Spleen (tissue), 11 donors: ENCODE results near the gene ZNHIT6. TPM values are rescaled to one million over a fixed set of nuclear protein-coding genes. Genes with fewer than 3 reads are reported as not detected.
A peak's percentile ranks its signal among the peaks of the same experiment; 100 is the strongest.

Source experiments
- DNase-seq: peaks from one replicate; pipeline ENCODE4 v3.0.0-alpha.2; 2020
- H3K27ac ChIP-seq, 8 donors: fragments of 200-600 bp; sonication (generic) in 7 of 8; 1 replicate in 4 of 8; 2 replicates in 4 of 8; pipeline versions ENCODE4 v1.5.0 to v1.8.0; 2016 to 2021; ENCODE audit warnings: inconsistent platforms in 4 of 8, mild to moderate bottlenecking in 4 of 8, moderate library complexity in 1 of 8
- H3K27me3 ChIP-seq, 7 donors: fragments of 200-600 bp; sonication (generic) in 6 of 7; replicated peaks in 1 of 7; 1 replicate in 4 of 7; 2 replicates in 3 of 7; pipeline versions ENCODE4 v1.5.0 to v1.8.0; 2016 to 2021; ENCODE audit warnings: inconsistent platforms in 3 of 7, mild to moderate bottlenecking in 1 of 7
- H3K36me3 ChIP-seq, 6 donors: fragments of 200-600 bp; sonication (generic) in 5 of 6; 1 replicate in 4 of 6; 2 replicates in 2 of 6; pipeline versions ENCODE4 v1.5.0 to v1.8.0; 2016 to 2021; ENCODE audit warnings: inconsistent platforms in 2 of 6
- H3K4me1 ChIP-seq, 6 donors: fragments of 200-600 bp; sonication (generic) in 5 of 6; 1 replicate in 3 of 6; 2 replicates in 3 of 6; pipeline versions ENCODE4 v1.5.0 to v1.8.0; 2016 to 2021; ENCODE audit warnings: inconsistent platforms in 3 of 6
- H3K4me3 ChIP-seq, 8 donors: fragments of 200-600 bp; sonication (generic) in 7 of 8; 1 replicate in 4 of 8; 2 replicates in 4 of 8; pipeline versions ENCODE4 v1.5.0 to v1.8.0; 2016 to 2021; ENCODE audit warnings: inconsistent platforms in 4 of 8, mild to moderate bottlenecking in 4 of 8, moderate library complexity in 2 of 8
- H3K9me3 ChIP-seq, 8 donors: fragments of 200-600 bp; sonication (generic) in 7 of 8; 1 replicate in 4 of 8; 2 replicates in 4 of 8; pipeline versions ENCODE4 v1.5.0 to v1.8.0; 2016 to 2021; ENCODE audit warnings: inconsistent platforms in 4 of 8
- POLR2A ChIP-seq, 3 donors: fragments of 450-650 bp; IDR thresholded peaks; one replicate each; pipeline ENCODE4 v1.5.1; 2017; ENCODE audit warnings: antibody characterized with exemption in 3 of 3, mild to moderate bottlenecking in 1 of 3
- POLR2AphosphoS5 ChIP-seq, 3 donors: sonication (generic); formaldehyde crosslinking; IDR thresholded peaks; one replicate each; pipeline ENCODE4 v1.5.1; 2017; ENCODE audit warnings: antibody characterized with exemption in 3 of 3
- WGBS, 5 donors: extraction: QIAGEN DNeasy Blood & Tissue Kit in 3 of 5; methylation state at CpG; one replicate each; pipeline versions ENCODE4 v1.1.5 to v1.1.7; 2013 to 2018; 5-methylcytosine and 5-hydroxymethylcytosine counted together
- intact Hi-C: fragments of 100-400 bp; cut with DNase I; formaldehyde crosslinking; loops from one replicate; pipeline ENCODE4 v1.15.0; 2023; ENCODE audit warnings: low total_unique reads
- polyA plus RNA-seq, 3 donors: library from polyadenylated mRNA; stranded (reverse); fragments of 200-250 nt; gene quantifications; one replicate each; pipeline ENCODE4 v1.2.1, GENCODE V29; 2013
- total RNA-seq, 7 donors: library from RNA; depleted of rRNA in 3 of 7; stranded (reverse); fragments of >200 nt in 3 of 7; fragmentation: NEBNext Ultra II Directional in 4 of 7; extraction: Animal tissue kit (Norgen Biotek cat#: 25700) in 4 of 7; gene quantifications; one replicate each; pipeline versions ENCODE4 v1.1.0 to v1.2.1, GENCODE V29; 2016 to 2021
- TF ChIP-seq, protein P1 (sequence below), 11 experiments: fragments of 200-600 bp in 7 of 11; fragments of 450-650 bp in 4 of 11; sonication (generic) in 4 of 11; IDR thresholded peaks in 8 of 11; conservative IDR thresholded peaks in 3 of 11; 1 replicate in 7 of 11; 2 replicates in 4 of 11; pipeline versions ENCODE4 v1.4.0 to v1.8.0; 2016 to 2021; ENCODE audit warnings: antibody characterized with exemption in 11 of 11, inconsistent platforms in 4 of 11, mild to moderate bottlenecking in 1 of 11
- donor health status: healthy with polysubstance abuse.
- donor health status: DM: no; HTN: no; CAD: no; lungs with moderate emphysema.
- donor health status: DM: no; HTN: no; CAD: no.
- donor health status: Bipolar disorder and iron deficiency.
- donor health status: healthy.
- donor health status: DM: no; HTN: no; CAD: no.
- donor health status: DM: yes; HTN: yes; CAD: no.

ZNHIT6 gene
- total and polyA plus RNA-seq, 10 donors, result 6.2 to 17.2 (median 11.6) TPM

DNA sequence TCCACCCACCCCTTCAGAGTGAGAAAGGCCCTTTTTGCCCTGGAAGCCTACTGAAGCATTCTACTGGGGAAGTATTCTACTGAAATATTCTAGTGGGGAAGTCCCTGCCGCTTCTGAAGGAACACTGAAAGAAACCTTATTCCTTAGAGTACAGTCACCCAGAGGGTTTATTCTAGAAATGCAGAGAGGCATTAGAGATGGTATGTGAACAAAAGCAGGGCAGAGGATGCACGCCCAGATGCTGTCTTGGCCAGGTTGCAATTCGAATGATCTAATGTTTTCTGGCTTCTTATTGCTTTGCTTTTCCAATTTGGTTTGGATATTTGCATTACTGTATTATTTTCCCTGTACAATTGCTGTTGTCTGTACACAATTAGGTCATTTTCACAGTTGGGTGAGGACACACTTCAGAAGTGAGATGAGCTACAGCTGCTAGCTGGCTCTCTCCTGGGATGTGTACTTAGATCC is 90.6 kb downstream of the ZNHIT6 start:
- Histone ChIP-seq H3K36me3 (peaks cover 0 to 18% (median 5%) of the 10 kb centered on the region in 6 donors), H3K9me3 (peaks cover 3 to 37% (median 22%) of the 10 kb centered on the region in 8 donors), H3K27me3 (peaks cover 0 to 7% (median 0%) of the 10 kb centered on the region in 7 donors), H3K4me3 (no peak overlapping the region), H3K27ac (no peak overlapping the region), H3K4me1 (peaks cover 0 to 8% (median 0%) of the 10 kb centered on the region in 6 donors)
- intact Hi-C loops, result no loop called here
- DNase-seq, result no peak
- WGBS, 5 donors, result 67 to 79% (median 70%) methylated on average over 3 of the region's 3 CpGs
- TF ChIP-seq POLR2A (IDR thresholded peaks at IDR 0.05), result no peak
- TF ChIP-seq, protein P1, sequence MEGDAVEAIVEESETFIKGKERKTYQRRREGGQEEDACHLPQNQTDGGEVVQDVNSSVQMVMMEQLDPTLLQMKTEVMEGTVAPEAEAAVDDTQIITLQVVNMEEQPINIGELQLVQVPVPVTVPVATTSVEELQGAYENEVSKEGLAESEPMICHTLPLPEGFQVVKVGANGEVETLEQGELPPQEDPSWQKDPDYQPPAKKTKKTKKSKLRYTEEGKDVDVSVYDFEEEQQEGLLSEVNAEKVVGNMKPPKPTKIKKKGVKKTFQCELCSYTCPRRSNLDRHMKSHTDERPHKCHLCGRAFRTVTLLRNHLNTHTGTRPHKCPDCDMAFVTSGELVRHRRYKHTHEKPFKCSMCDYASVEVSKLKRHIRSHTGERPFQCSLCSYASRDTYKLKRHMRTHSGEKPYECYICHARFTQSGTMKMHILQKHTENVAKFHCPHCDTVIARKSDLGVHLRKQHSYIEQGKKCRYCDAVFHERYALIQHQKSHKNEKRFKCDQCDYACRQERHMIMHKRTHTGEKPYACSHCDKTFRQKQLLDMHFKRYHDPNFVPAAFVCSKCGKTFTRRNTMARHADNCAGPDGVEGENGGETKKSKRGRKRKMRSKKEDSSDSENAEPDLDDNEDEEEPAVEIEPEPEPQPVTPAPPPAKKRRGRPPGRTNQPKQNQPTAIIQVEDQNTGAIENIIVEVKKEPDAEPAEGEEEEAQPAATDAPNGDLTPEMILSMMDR (IDR thresholded peaks at IDR 0.05 in 8 of 11, conservative IDR thresholded peaks at IDR 0.05 in 3 of 11), result no peak
- no peak for TF ChIP-seq POLR2AphosphoS5 (IDR thresholded peaks at IDR 0.05)

- 83 to 98% (median 97%) methylated on average over 3 of the region's 3 CpGs for WGBS, 5 donors
- H3K9me3 ChIP-seq, result peaks cover 0 to 28% (median 13%) of the 10 kb centered on the region in 8 donors
- no peak overlapping the region for H3K27ac ChIP-seq
- peaks cover 0 to 9% (median 0%) of the 10 kb centered on the region in 6 donors for H3K36me3 ChIP-seq
- DNase-seq, result no peak
- peaks cover 0 to 7% (median 0%) of the 10 kb centered on the region in 7 donors for H3K27me3 ChIP-seq
- intact Hi-C loops, result no loop called here
- H3K4me1 ChIP-seq, result peaks cover 0 to 8% (median 0%) of the 10 kb centered on the region in 6 donors
- no peak for TF ChIP-seq POLR2AphosphoS5 (IDR thresholded peaks at IDR 0.05)
- TF ChIP-seq, protein P1 (IDR thresholded peaks at IDR 0.05 in 8 of 11, conservative IDR thresholded peaks at IDR 0.05 in 3 of 11), result no peak
- no peak for TF ChIP-seq POLR2A (IDR thresholded peaks at IDR 0.05)
- H3K4me3 ChIP-seq, result no peak overlapping the region
Observed at GRCh38 chr1:85616736-85617135, 91.5 kb downstream of the ZNHIT6 start.

DNA sequence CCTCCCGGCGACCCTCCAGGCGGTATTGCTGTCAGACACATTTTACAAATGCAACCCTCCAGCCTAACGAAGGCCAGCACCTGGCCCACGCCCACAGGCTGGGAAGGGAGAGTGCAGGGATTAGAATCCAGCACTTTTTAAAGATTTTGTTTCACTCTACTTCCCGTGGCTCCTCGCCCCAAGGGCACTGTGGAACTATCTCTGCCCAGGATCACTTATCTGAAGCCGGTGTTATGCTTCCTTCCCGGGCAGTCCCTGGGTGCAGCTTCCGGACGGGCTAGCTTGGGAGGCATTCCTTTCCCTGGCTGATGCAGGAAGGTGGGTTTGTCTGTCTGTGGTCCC is 91.9 kb downstream of the ZNHIT6 start:
- peak overlapping the region in 3 of 8 donors; percentile 15 to 47 (median 24) for H3K4me3 ChIP-seq
- no peak for TF ChIP-seq POLR2A (IDR thresholded peaks at IDR 0.05)

DNA sequence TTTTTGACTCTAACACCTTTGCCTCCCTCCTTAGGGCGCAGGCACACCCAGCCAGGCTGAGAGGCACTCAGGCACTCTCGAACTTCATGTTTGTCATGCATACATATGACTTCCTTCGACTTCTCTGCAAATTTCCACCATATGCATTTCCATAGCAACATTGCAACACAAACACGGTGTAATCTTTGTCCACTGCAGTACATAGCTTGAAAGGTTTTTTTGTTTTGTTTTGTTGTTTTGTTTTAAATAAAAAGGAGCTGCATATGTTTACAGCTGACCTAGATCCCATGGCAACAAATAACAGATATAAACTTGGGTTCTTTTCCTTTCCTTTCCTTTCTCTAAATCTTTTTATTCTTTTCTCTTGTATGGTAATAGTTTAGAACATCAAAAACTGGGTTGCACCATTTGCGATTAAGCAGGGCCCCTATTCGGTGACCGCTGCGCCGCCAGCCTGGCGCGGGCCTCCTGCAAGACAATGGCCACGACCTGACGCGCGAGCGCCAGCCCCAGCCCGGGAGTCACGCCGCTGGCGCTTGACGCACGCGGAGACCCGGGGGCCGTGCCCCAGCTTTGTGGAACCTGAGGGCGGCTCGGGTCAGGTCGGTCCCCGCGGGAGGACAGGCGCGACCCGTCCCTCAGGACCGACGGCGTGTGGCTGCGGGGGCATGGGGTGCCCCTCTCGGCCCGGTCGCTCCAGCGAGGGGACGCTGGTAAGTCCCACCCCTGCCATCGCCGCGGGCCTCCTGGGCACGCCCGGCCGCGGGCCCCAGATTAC is 92.5 kb downstream of the ZNHIT6 start:
- WGBS, 5 donors, result 36 to 56% (median 37%) methylated on average over 17 to 49 of the region's 49 CpGs
- Histone ChIP-seq H3K27ac (peak overlapping the region in 1 of 8 donors; percentile 22), H3K4me1 (peaks cover 0 to 8% (median 0%) of the 10 kb centered on the region in 6 donors), H3K36me3 (no peaks in the 10 kb centered on the region), H3K9me3 (peaks cover 0 to 18% (median 3%) of the 10 kb centered on the region in 8 donors), H3K4me3 (peak overlapping the region in 3 of 8 donors; percentile 15 to 47 (median 24)), H3K27me3 (peaks cover 0 to 7% (median 0%) of the 10 kb centered on the region in 7 donors)
- intact Hi-C loops, result no loop called here
- DNase-seq, result no peak
- TF ChIP-seq POLR2A (IDR thresholded peaks at IDR 0.05), result no peak
- TF ChIP-seq POLR2AphosphoS5 (IDR thresholded peaks at IDR 0.05), result no peak
- TF ChIP-seq, protein P1 (IDR thresholded peaks at IDR 0.05 in 8 of 11, conservative IDR thresholded peaks at IDR 0.05 in 3 of 11), result no peak

More for the DNA sequence above, 91.9 kb downstream of the ZNHIT6 start:
- Histone ChIP-seq H3K9me3 (peaks cover 0 to 23% (median 9%) of the 10 kb centered on the region in 8 donors), H3K27ac (peak overlapping the region in 1 of 8 donors; percentile 22), H3K36me3 (peaks cover 0 to 5% (median 0%) of the 10 kb centered on the region in 6 donors), H3K27me3 (peaks cover 0 to 7% (median 0%) of the 10 kb centered on the region in 7 donors), H3K4me1 (peaks cover 0 to 8% (median 0%) of the 10 kb centered on the region in 6 donors)
- intact Hi-C loops, result no loop called here
- no peak for DNase-seq
- WGBS, 5 donors, result 57 to 89% (median 68%) methylated on average over 8 to 11 of the region's 11 CpGs
